ENCODE results near the gene TTC28. TPM values are rescaled to one million over a fixed set of nuclear protein-coding genes. Genes with fewer than 3 reads are reported as not detected.
A peak's percentile ranks its signal among the peaks of the same experiment; 100 is the strongest.

Gene TTC28
- total RNA-seq, 1 donor from 2014 or later, result 16.4 TPM

- no peaks in the 10 kb centered on the region for H3K36me3 ChIP-seq
- TF ChIP-seq CTCF (IDR thresholded peaks at IDR 0.05; ENCODE audit: borderline replicate concordance), result no peak
- no peak for DNase-seq
- H3K27me3 ChIP-seq (ENCODE audit: low read depth), result no peaks in the 10 kb centered on the region
- intact Hi-C loops (cut with micrococcal nuclease), result no loop called here
- H3K4me1 ChIP-seq, result peaks cover 30% of the 10 kb centered on the region
- no peak overlapping the region for H3K27ac ChIP-seq (replicated peaks)
- H3K9me3 ChIP-seq (replicated peaks), result no peaks in the 10 kb centered on the region
- no peak overlapping the region for H3K4me3 ChIP-seq
Measured at GRCh38 chr22:28398981-28399380, 280.7 kb downstream of the TTC28 start.

- H3K4me3 ChIP-seq, result no peak overlapping the region
- intact Hi-C loops (cut with micrococcal nuclease), result no loop called here
Measured at GRCh38 chr22:28398355-28398754, 281.3 kb downstream of the TTC28 start.

GRCh38 chr22:28397306-28397705 lies 282.3 kb downstream of the TTC28 start:
- H3K9me3 ChIP-seq (replicated peaks), result no peaks in the 10 kb centered on the region
- intact Hi-C loops (cut with micrococcal nuclease), result no loop called here
- no peak overlapping the region for H3K4me3 ChIP-seq
- no peak overlapping the region for H3K27ac ChIP-seq (replicated peaks)
- peaks cover 30% of the 10 kb centered on the region for H3K4me1 ChIP-seq
- no peak for DNase-seq
- H3K36me3 ChIP-seq, result no peaks in the 10 kb centered on the region
- H3K27me3 ChIP-seq (ENCODE audit: low read depth), result no peaks in the 10 kb centered on the region
- TF ChIP-seq CTCF (IDR thresholded peaks at IDR 0.05; ENCODE audit: borderline replicate concordance), result no peak

More at GRCh38 chr22:28398355-28398754, 281.3 kb downstream of the TTC28 start:
- TF ChIP-seq CTCF (IDR thresholded peaks at IDR 0.05; ENCODE audit: borderline replicate concordance), result no peak
- no peaks in the 10 kb centered on the region for H3K9me3 ChIP-seq (replicated peaks)
- no peak for DNase-seq
- H3K27ac ChIP-seq (replicated peaks), result no peak overlapping the region
- no peaks in the 10 kb centered on the region for H3K36me3 ChIP-seq
- H3K4me1 ChIP-seq, result peaks cover 30% of the 10 kb centered on the region
- H3K27me3 ChIP-seq (ENCODE audit: low read depth), result no peaks in the 10 kb centered on the region

- H3K27me3 ChIP-seq (ENCODE audit: low read depth), result no peaks in the 10 kb centered on the region
- TF ChIP-seq CTCF (IDR thresholded peaks at IDR 0.05; ENCODE audit: borderline replicate concordance), result no peak
- no peak overlapping the region for H3K4me3 ChIP-seq
- intact Hi-C loops (cut with micrococcal nuclease), result no loop called here
- DNase-seq, result no peak
- peaks cover 30% of the 10 kb centered on the region for H3K4me1 ChIP-seq
- H3K27ac ChIP-seq (replicated peaks), result peak overlapping the region; percentile 4
- no peaks in the 10 kb centered on the region for H3K36me3 ChIP-seq
- H3K9me3 ChIP-seq (replicated peaks), result no peaks in the 10 kb centered on the region
Measured at GRCh38 chr22:28395920-28396753, 283.5 kb downstream of the TTC28 start.

- Histone ChIP-seq H3K9me3 (replicated peaks) (no peaks in the 10 kb centered on the region), H3K36me3 (no peaks in the 10 kb centered on the region), H3K4me1 (peaks cover 30% of the 10 kb centered on the region), H3K4me3 (no peak overlapping the region), H3K27me3 (ENCODE audit: low read depth) (no peaks in the 10 kb centered on the region), H3K27ac (replicated peaks) (no peak overlapping the region)
- intact Hi-C loops (cut with micrococcal nuclease), result no loop called here
- no peak for TF ChIP-seq CTCF (IDR thresholded peaks at IDR 0.05; ENCODE audit: borderline replicate concordance)
- DNase-seq, result no peak
Measured at GRCh38 chr22:28395520-28395919, 284.1 kb downstream of the TTC28 start.

Data from left ventricle myocardium inferior (tissue), 1 donor.